IMR-90 (cell line): ENCODE results near the gene RHAG. TPM values are rescaled to one million over a fixed set of nuclear protein-coding genes. Genes with fewer than 3 reads are reported as not detected.

Experiments
- ATAC-seq: fragments of 200-7000 bp; cut with Tn5 transposase; 2 replicates; pipeline ENCODE4 v1.9.1; 2020; ENCODE audit warnings: low read depth, mild to moderate bottlenecking, moderate library complexity
- BruUV-seq: library from RNA; stranded (reverse); fragments of 400-500 nt; replicated peaks from 2 replicates; lab custom pipeline; 2021; lab: Mats Ljungman, UMichigan
- CTCF ChIA-PET: fragments of 300-600 bp; formaldehyde crosslinking; extraction: SDS; loops from one replicate; lab custom pipeline; 2021; ENCODE audit warnings: antibody characterized with exemption; lab: Yijun Ruan, JAX
- POLR2A ChIA-PET: fragments of 300-600 bp; sonication (Branson Sonifier 250); formaldehyde crosslinking; loops from one replicate; lab custom pipeline; 2022; ENCODE audit warnings: antibody characterized with exemption; ENCODE audit not compliant: unreplicated experiment; lab: Charles Lee
- DNase-seq: peaks from one replicate; pipeline ENCODE4 v3.0.0; 2013
- H2AFZ ChIP-seq: replicated peaks from 2 replicates; pipeline ENCODE3; 2013; ENCODE audit warnings: low read length, mild to moderate bottlenecking; ENCODE audit not compliant: poor library complexity
- H2AK5ac ChIP-seq: 2 replicates; pipeline ENCODE4 v1.6.1; 2013; ENCODE audit warnings: low read depth, low read length, inconsistent platforms
- H2AK9ac ChIP-seq: replicated peaks from 2 replicates; pipeline ENCODE3; 2013; ENCODE audit warnings: mild to moderate bottlenecking, low read depth, low read length, moderate library complexity; ENCODE audit not compliant: poor library complexity
- H2BK120ac ChIP-seq: 2 replicates; pipeline ENCODE4 v1.6.1; 2013; ENCODE audit warnings: low read depth, low read length, inconsistent platforms
- H2BK15ac ChIP-seq: 3 replicates; pipeline ENCODE4 v1.6.1; 2013; ENCODE audit warnings: low read depth, low read length, inconsistent platforms
- H2BK20ac ChIP-seq: 2 replicates; pipeline ENCODE4 v1.6.1; 2013; ENCODE audit warnings: low read depth, mild to moderate bottlenecking, inconsistent platforms, low read length, moderate library complexity
- H2BK5ac ChIP-seq: 2 replicates; pipeline ENCODE4 v1.6.1; 2013; ENCODE audit warnings: mild to moderate bottlenecking, low read depth, low read length, inconsistent platforms; ENCODE audit not compliant: poor library complexity, severe bottlenecking
- H3K14ac ChIP-seq: replicated peaks from 2 replicates; pipeline ENCODE4 v1.6.1; 2013; ENCODE audit warnings: low read depth, low read length, inconsistent platforms
- H3K18ac ChIP-seq: 2 replicates; pipeline ENCODE4 v1.6.1; 2013; ENCODE audit warnings: low read depth, low read length, control low read depth
- H3K23ac ChIP-seq: 2 replicates; pipeline ENCODE4 v1.6.1; 2013; ENCODE audit warnings: low read depth, low read length, inconsistent platforms
- H3K27ac ChIP-seq: 2 replicates; pipeline ENCODE4 v1.5.1; 2013; ENCODE audit warnings: mild to moderate bottlenecking, control low read depth, low read length; ENCODE audit not compliant: insufficient read depth
- H3K27me3 ChIP-seq: 2 replicates; pipeline ENCODE4 v1.6.1; 2013; ENCODE audit warnings: low read length; ENCODE audit not compliant: control insufficient read depth, insufficient read depth
- H3K36me3 ChIP-seq: 2 replicates; pipeline ENCODE4 v1.6.1; 2013; ENCODE audit warnings: low read length, mixed read lengths; ENCODE audit not compliant: control insufficient read depth, insufficient read depth
- H3K4ac ChIP-seq: 2 replicates; pipeline ENCODE4 v1.6.1; 2013; ENCODE audit warnings: low read depth, low read length, inconsistent platforms
- H3K4me1 ChIP-seq: 2 replicates; pipeline ENCODE4 v1.6.1; 2013; ENCODE audit warnings: low read length, mixed read lengths; ENCODE audit not compliant: control insufficient read depth, insufficient read depth
- H3K4me2 ChIP-seq: 2 replicates; pipeline ENCODE4 v1.6.1; 2013; ENCODE audit warnings: low read depth, mild to moderate bottlenecking, control low read depth, low read length, moderate library complexity
- H3K4me3 ChIP-seq: 2 replicates; pipeline ENCODE4 v1.5.1; 2013; ENCODE audit warnings: low read depth, mild to moderate bottlenecking, control low read depth, low read length, moderate library complexity; ENCODE audit not compliant: insufficient read depth
- H3K56ac ChIP-seq: 2 replicates; pipeline ENCODE4 v1.6.1; 2013; ENCODE audit warnings: low read length, inconsistent platforms; ENCODE audit not compliant: insufficient read depth; ENCODE audit errors: extremely low read depth
- H3K79me1 ChIP-seq, 2 experiments: 2 replicates each; pipeline ENCODE4 v1.6.1; 2013; ENCODE audit warnings: low read length in 2 of 2, inconsistent platforms in 1 of 2, low read depth in 1 of 2
- H3K9ac ChIP-seq: 2 replicates; pipeline ENCODE4 v1.6.1; 2013; ENCODE audit warnings: low read depth, low read length, control low read depth
- H3K9me1 ChIP-seq: 2 replicates; pipeline ENCODE4 v1.6.1; 2013; ENCODE audit warnings: low read length, inconsistent platforms; ENCODE audit not compliant: insufficient read depth
- H3K9me3 ChIP-seq: 2 replicates; pipeline ENCODE4 v1.6.1; 2013; ENCODE audit warnings: low read length; ENCODE audit not compliant: control insufficient read depth, insufficient read depth
- H4K20me1 ChIP-seq: 2 replicates; pipeline ENCODE4 v1.6.1; 2013; ENCODE audit warnings: low read length, inconsistent platforms; ENCODE audit not compliant: insufficient read depth
- H4K5ac ChIP-seq: 2 replicates; pipeline ENCODE4 v1.6.1; 2013; ENCODE audit warnings: mild to moderate bottlenecking, low read depth, low read length, control low read depth
- H4K8ac ChIP-seq, 2 experiments: 2 replicates each; pipeline ENCODE4 v1.6.1; 2013; ENCODE audit warnings: low read depth in 2 of 2, low read length in 2 of 2, control low read depth in 1 of 2, inconsistent platforms in 1 of 2
- H4K91ac ChIP-seq: 2 replicates; pipeline ENCODE4 v1.6.1; 2013; ENCODE audit warnings: low read depth, low read length, inconsistent platforms; ENCODE audit not compliant: insufficient read depth
- BHLHE40 ChIP-seq: fragments of 150-350 bp; IDR thresholded peaks from 2 replicates; pipeline ENCODE4 v1.6.1; 2016; ENCODE audit warnings: mild to moderate bottlenecking, low read depth, low read length
- CEBPB ChIP-seq: IDR thresholded peaks from 2 replicates; pipeline ENCODE4 v1.6.1; 2012; ENCODE audit warnings: low read depth, low read length, improper control_type of control experiment
- CHD1 ChIP-seq: IDR thresholded peaks from 2 replicates; pipeline ENCODE4 v1.6.1; 2012; ENCODE audit warnings: low read depth, low read length, improper control_type of control experiment
- CTCF ChIP-seq: conservative IDR thresholded peaks from 2 replicates; pipeline ENCODE4 v1.5.1; 2012; ENCODE audit warnings: mild to moderate bottlenecking, low read depth, low read length, improper control_type of control experiment
- ELK1 ChIP-seq: fragments of 150-350 bp; IDR thresholded peaks from 2 replicates; pipeline ENCODE4 v1.6.1; 2016; ENCODE audit warnings: low read depth, mild to moderate bottlenecking, low read length, moderate library complexity, borderline replicate concordance
- FOS ChIP-seq: fragments of 150-350 bp; IDR thresholded peaks from 2 replicates; pipeline ENCODE4 v1.6.1; 2016; ENCODE audit warnings: low read depth, low read length
- MAFK ChIP-seq: IDR thresholded peaks from 2 replicates; pipeline ENCODE4 v1.6.1; 2012; ENCODE audit warnings: low read depth, low read length, improper control_type of control experiment
- MXI1 ChIP-seq: IDR thresholded peaks from 2 replicates; pipeline ENCODE4 v1.6.1; 2012; ENCODE audit warnings: low read depth, mild to moderate bottlenecking, low read length, moderate library complexity, borderline replicate concordance
- NFE2L2 ChIP-seq: fragments of 150-350 bp; IDR thresholded peaks from 2 replicates; pipeline ENCODE4 v1.6.1; 2016; ENCODE audit warnings: low read depth, mild to moderate bottlenecking, low read length
- POLR2A ChIP-seq: IDR thresholded peaks from 2 replicates; pipeline ENCODE4 v1.6.1; 2012; ENCODE audit warnings: mild to moderate bottlenecking, low read depth, low read length
- RAD21 ChIP-seq: IDR thresholded peaks from 2 replicates; pipeline ENCODE4 v1.6.1; 2012; ENCODE audit warnings: low read length, improper control_type of control experiment
- RCOR1 ChIP-seq: IDR thresholded peaks from 2 replicates; pipeline ENCODE4 v1.6.1; 2012; ENCODE audit warnings: mild to moderate bottlenecking, low read length, improper control_type of control experiment; ENCODE audit not compliant: insufficient replicate concordance
- RFX5 ChIP-seq: IDR thresholded peaks from 2 replicates; pipeline ENCODE4 v1.8.0; 2012; ENCODE audit warnings: low read depth, mild to moderate bottlenecking, low read length, moderate library complexity
- SMC3 ChIP-seq: fragments of 150-350 bp; IDR thresholded peaks from 2 replicates; pipeline ENCODE4 v1.6.1; 2016; ENCODE audit warnings: low read depth, mild to moderate bottlenecking, antibody characterized with exemption, low read length, moderate library complexity
- USF2 ChIP-seq: fragments of 150-350 bp; IDR thresholded peaks from 2 replicates; pipeline ENCODE4 v1.6.1; 2017; ENCODE audit warnings: mild to moderate bottlenecking, antibody characterized with exemption, low read length, low read depth
- WGBS, 2 experiments: methylation state at CpG; one replicate each; pipeline versions ENCODE4 v1.1.5 to v1.1.7; 2013; ENCODE audit warnings: missing lambda C conversion rate in 2 of 2; ENCODE audit not compliant: insufficient read length in 1 of 2; ENCODE audit errors: extremely low coverage in 2 of 2; 5-methylcytosine and 5-hydroxymethylcytosine counted together
- dilution Hi-C: fragments of 300-500 bp; cut with HindIII; formaldehyde crosslinking; loops from one replicate; pipeline ENCODE4 v1.14.3; 2018; ENCODE audit warnings: low sequenced_read_pairs; ENCODE audit not compliant: unreplicated experiment
- in situ Hi-C: fragments of 300-500 bp; cut with MboI; formaldehyde crosslinking; loops from 3 replicates; pipeline ENCODE4 v1.14.3; 2019; ENCODE audit warnings: low sequenced_read_pairs, inconsistent platforms, mixed read lengths
- intact Hi-C: fragments of 100-400 bp; cut with micrococcal nuclease; formaldehyde crosslinking; loops from 2 replicates; pipeline ENCODE4 v1.10.0; 2022
- polyA plus RNA-seq, 3 experiments: library from polyadenylated mRNA; depleted of rRNA; stranded (reverse); fragments of >200 nt; gene quantifications; 2 replicates each; pipeline ENCODE4 v1.2.3, GENCODE V29; 2012; ENCODE audit warnings: low replicate concordance in 1 of 3
- total RNA-seq: library from RNA; depleted of rRNA; stranded (reverse); fragments of >200 nt; gene quantifications from 2 replicates; pipeline ENCODE4 v1.2.3, GENCODE V29; 2012

RHAG gene
- total and polyA plus RNA-seq, 2 of the 4 experiments (the other 2 are of a cell fraction): not detected

- Histone ChIP-seq H4K8ac (no peak overlapping the region), H2BK120ac (no peak overlapping the region), H3K56ac (no peak overlapping the region), H2BK5ac (no peak overlapping the region), H3K4me2 (no peak overlapping the region), H3K27me3 (no peaks in the 10 kb centered on the region), H2AK5ac (no peak overlapping the region), H3K36me3 (no peaks in the 10 kb centered on the region), H3K9ac (no peak overlapping the region), H4K91ac (no peak overlapping the region), H3K27ac (no peak overlapping the region), H3K18ac (no peak overlapping the region), H2AFZ (no peak overlapping the region), H3K14ac (no peak overlapping the region), H3K9me3 (no peaks in the 10 kb centered on the region), H2BK20ac (no peak overlapping the region), H4K5ac (no peak overlapping the region), H3K4me3 (no peak overlapping the region), H3K23ac (no peak overlapping the region), H3K79me1 (no peaks in the 10 kb centered on the region), H2AK9ac (no peak overlapping the region), H3K4me1 (no peaks in the 10 kb centered on the region), H4K20me1 (no peaks in the 10 kb centered on the region), H2BK15ac (no peak overlapping the region), H3K4ac (no peak overlapping the region), H3K9me1 (no peaks in the 10 kb centered on the region)
- WGBS, 2 experiments: no CpG with 5 or more reads among the region's 5 CpGs
- ChIA-PET POLR2A (no interaction called here), CTCF (no interaction called here)
- intact Hi-C loops (no loop called here), dilution Hi-C loops (no loop called here), in situ Hi-C loops (no loop called here)
- no TSS peak for BruUV-seq
- no peak for ATAC-seq
- DNase-seq: no peak
- TF ChIP-seq SMC3 (no peak), CEBPB (no peak), BHLHE40 (no peak), MAFK (no peak), ELK1 (no peak), RCOR1 (no peak), FOS (no peak), MXI1 (no peak), NFE2L2 (no peak), USF2 (no peak), POLR2A (no peak), CTCF (no peak), RFX5 (no peak), RAD21 (no peak), CHD1 (no peak)
Observed at GRCh38 chr6:49639177-49639817, 2.7 kb upstream of the RHAG start.
